GM21528 (cell line): Measurements from ENCODE around the gene IL23A.

Source experiments
- ATAC-seq: cut with Tn5 transposase; IDR thresholded peaks from one replicate; pipeline ENCODE4 v1.9.1; 2021; ENCODE audit warnings: mild to moderate bottlenecking, moderate library complexity; ENCODE audit not compliant: unreplicated experiment, low FRiP score

IL23A gene

GRCh38 chr12:56359851-56360767 is 21.4 kb downstream of the IL23A start, which contains the start of gene STAT2:
Gene STAT2 (minus strand): TSS chr12:56360107. CDS start chr12:56356571, 3,536 bp downstream.
- ATAC-seq = peak; percentile 95

- ATAC-seq = no peak
Observed at GRCh38 chr12:56361487-56362129, 22.9 kb downstream of the IL23A start.

GRCh38 chr12:56362130-56363059 is 23.7 kb downstream of the IL23A start, which contains the start of gene APOF:
Gene APOF (minus strand): TSS chr12:56362857. CDS start chr12:56362745, 112 bp downstream.
- no peak for ATAC-seq

GRCh38 chr12:56366948-56367347 is 28.3 kb downstream of the IL23A start:
- ATAC-seq = no peak

GRCh38 chr12:56373515-56373914 is 34.8 kb downstream of the IL23A start:
- ATAC-seq = no peak

GRCh38 chr12:56374726-56375597 is 36.3 kb downstream of the IL23A start:
- ATAC-seq = peak; percentile 36

- peak; percentile 72 for ATAC-seq
Observed at GRCh38 chr12:56375598-56376434, 37.1 kb downstream of the IL23A start.

GRCh38 chr12:56377310-56377988 is 38.8 kb downstream of the IL23A start:
- ATAC-seq = no peak

- no peak for ATAC-seq
Observed at GRCh38 chr12:56377989-56378316, 39.3 kb downstream of the IL23A start.

- no peak for ATAC-seq
Observed at GRCh38 chr12:56382611-56383010, 43.9 kb downstream of the IL23A start.

- ATAC-seq = no peak
Observed at GRCh38 chr12:56385873-56386272, 47.2 kb downstream of the IL23A start.

GRCh38 chr12:56387152-56387736 is 48.6 kb downstream of the IL23A start:
- no peak for ATAC-seq

GRCh38 chr12:56389412-56389811 is 50.7 kb downstream of the IL23A start:
- ATAC-seq = no peak
